Measurements from ENCODE around the gene EDN2. TPM values are rescaled to one million over a fixed set of nuclear protein-coding genes. Genes with fewer than 3 reads are reported as not detected.

Gene EDN2
- total RNA-seq, 2 donors from 2014 or later, result 0.78 TPM; not detected in 1

DNA sequence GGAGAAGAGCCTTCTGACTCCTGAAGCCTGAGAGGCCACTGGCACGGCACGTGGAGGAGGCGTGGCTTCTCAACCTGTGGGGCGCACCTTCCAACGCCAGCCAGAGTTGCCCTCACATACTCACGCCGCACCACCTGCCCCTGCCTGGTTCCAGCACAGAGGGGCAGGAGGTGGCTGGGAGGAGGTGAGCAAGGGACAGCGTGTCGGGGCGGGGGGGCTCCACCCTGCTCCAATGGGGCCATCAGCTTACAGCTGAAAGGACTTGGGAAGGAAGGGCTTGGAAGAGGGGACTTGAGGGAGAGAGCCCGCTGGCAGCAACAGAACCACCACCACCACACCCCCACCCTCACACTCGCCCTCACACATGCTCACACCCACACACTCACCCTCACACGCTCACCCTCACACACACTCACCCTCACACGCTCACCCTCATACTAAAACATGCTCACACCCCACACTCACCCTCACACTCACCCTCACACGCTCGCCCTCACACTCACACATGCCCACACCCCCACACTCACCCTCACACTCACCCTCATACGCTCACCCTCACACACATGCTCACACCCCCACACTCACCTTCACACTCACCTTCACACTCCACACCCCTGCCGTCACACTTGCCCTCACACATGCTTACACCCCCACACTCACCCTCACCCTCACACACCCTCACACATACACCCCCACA is 41.6 kb upstream of the EDN2 start:
- Histone ChIP-seq H3K27ac (no peak overlapping the region), H3K4me3 (no peak overlapping the region), H3K27me3 (no peaks in the 10 kb centered on the region), H3K36me3 (no peaks in the 10 kb centered on the region), H3K4me1 (no peaks in the 10 kb centered on the region), H3K9me3 (no peaks in the 10 kb centered on the region)
- DNase-seq (ENCODE audit: low spot score), result no peak
- TF ChIP-seq CTCF (IDR thresholded peaks at IDR 0.05), result no peak

DNA sequence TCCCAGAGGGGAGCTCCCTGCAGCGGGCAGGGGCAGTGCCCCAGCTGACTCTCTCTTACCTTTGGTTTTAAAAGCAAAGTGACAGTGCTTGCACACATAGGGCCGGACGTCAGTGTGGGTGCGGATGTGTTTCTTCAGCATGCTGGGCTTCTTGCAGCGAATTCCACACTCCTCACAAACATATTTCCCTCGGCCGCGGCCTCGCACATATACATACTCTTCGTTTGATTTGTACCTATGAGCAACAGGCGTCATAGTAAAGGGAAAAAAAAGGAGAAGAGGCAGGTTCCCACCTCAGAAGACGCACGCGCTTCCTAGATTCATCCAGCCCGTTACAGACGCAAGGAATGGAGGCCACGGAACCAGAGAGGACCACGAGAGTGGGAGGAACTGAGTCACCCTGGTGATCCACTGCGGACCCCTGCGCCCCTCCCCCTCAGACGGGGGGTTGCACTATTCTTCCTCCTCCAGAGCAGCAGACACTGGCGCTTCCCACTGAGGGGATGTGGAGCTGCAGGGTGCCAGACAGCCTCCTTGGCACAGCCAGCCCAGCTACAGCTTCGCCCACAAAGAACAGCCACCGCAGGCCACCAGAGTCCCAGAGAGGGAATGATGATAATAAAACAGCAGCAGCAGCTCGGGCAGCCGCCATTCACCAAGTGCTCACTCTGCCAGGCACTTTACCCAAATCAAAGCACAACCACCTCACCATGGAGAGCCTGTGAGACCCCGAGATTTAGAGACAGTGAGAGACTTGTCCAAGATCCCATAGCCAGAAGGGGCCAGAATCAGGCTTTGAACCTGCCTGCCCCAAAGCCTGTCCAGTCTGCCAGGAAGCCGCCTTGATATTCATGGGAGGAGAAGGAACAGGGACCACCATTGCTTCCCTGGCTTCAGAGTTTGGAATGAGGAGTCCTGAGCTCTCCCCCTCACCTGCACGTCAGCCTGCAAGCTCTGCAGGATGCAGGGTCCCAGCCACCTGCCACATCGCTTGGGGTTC is 40.5 kb upstream of the EDN2 start:
- no peaks in the 10 kb centered on the region for H3K27me3 ChIP-seq
- DNase-seq (ENCODE audit: low spot score), result no peak
- no peak overlapping the region for H3K4me3 ChIP-seq
- H3K4me1 ChIP-seq, result no peaks in the 10 kb centered on the region
- no peak overlapping the region for H3K27ac ChIP-seq
- no peaks in the 10 kb centered on the region for H3K9me3 ChIP-seq
- no peaks in the 10 kb centered on the region for H3K36me3 ChIP-seq
- TF ChIP-seq CTCF (IDR thresholded peaks at IDR 0.05), result no peak

DNA sequence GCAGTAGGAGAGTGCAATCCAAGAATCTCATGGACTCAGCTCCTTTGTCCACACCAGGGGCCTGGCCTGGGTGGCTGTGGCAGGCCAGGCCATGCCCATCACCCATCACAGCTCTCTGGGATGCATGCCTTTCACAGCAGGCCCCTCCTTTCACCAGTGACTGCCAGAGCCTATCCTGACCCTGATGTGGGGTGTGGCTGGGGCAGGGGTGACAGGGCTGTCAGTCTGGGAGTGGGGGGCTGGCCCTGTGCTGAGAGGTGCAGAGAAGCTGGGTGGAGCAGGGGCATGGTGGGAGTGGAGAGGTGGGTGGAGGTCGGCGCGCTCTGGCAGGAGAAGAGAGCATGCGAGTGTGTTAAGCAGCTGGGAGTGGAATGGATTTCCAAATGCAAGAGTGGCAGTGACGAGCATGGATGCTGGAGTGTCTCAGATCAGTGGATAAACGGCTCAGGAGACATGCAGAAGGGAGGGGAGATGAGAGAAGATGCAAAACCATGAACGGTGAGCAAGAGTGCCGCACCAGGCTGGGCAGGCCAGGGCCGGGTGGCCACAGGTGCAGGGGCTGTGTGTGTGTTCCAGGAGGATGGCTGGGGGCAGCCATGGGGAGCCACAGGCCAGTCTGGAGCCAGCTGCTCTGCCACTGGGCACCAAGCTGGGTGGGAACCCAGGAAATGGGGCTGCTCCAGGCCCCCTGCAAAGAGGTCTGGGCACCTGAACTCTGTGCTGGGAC is 39.6 kb upstream of the EDN2 start:
- no peak for TF ChIP-seq CTCF (IDR thresholded peaks at IDR 0.05)
- Histone ChIP-seq H3K4me1 (no peaks in the 10 kb centered on the region), H3K27ac (no peak overlapping the region), H3K36me3 (no peaks in the 10 kb centered on the region), H3K4me3 (no peak overlapping the region), H3K9me3 (no peaks in the 10 kb centered on the region), H3K27me3 (no peaks in the 10 kb centered on the region)
- no peak for DNase-seq (ENCODE audit: low spot score)

DNA sequence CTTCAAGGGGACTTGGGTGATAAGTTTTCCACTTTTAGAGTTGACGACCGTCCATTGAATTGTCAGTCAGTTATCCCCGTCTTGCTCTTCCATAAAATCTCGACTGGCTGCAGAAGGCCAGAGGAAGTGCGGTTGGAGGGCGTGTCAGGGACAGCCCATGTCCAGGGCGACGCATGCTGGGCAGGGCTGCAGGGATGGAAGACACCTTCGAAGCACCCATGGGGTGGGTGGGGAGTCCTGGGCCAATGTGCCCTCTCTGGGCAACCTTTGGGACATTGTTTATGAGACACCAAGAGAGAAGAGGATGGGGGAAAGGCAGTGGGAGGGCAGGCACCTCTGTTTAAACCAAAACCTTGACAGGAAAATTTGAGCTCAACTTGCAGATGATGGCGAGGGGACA is 38.6 kb upstream of the EDN2 start:
- TF ChIP-seq CTCF (IDR thresholded peaks at IDR 0.05), result no peak
- no peaks in the 10 kb centered on the region for H3K27me3 ChIP-seq
- H3K4me3 ChIP-seq, result no peak overlapping the region
- no peaks in the 10 kb centered on the region for H3K9me3 ChIP-seq
- H3K27ac ChIP-seq, result no peak overlapping the region
- DNase-seq (ENCODE audit: low spot score), result no peak
- H3K4me1 ChIP-seq, result no peaks in the 10 kb centered on the region
- no peaks in the 10 kb centered on the region for H3K36me3 ChIP-seq

- Histone ChIP-seq H3K36me3 (no peaks in the 10 kb centered on the region), H3K27ac (no peak overlapping the region), H3K4me1 (peaks cover 0 to 10% of the 10 kb centered on the region in 2 donors), H3K9me3 (no peaks in the 10 kb centered on the region), H3K4me3 (no peak overlapping the region), H3K27me3 (no peaks in the 10 kb centered on the region)
- no peak for TF ChIP-seq CTCF (IDR thresholded peaks at IDR 0.05)
- DNase-seq (ENCODE audit: low spot score), result no peak
Observed at GRCh38 chr1:41521766-41522165, 37.3 kb upstream of the EDN2 start.

Measured in right atrium auricular region (tissue), 2 donors.